Pancreas (tissue), 10 donors: Measurements from ENCODE around the gene CCDC88C. TPM values are rescaled to one million over a fixed set of nuclear protein-coding genes. Genes with fewer than 3 reads are reported as not detected.

Experiments
- ATAC-seq, 4 donors: fragments of 200-7000 bp; cut with Tn5 transposase; one replicate each; pipeline versions ENCODE4 v1.8.0 to v1.9.1; 2020; ENCODE audit warnings: mild to moderate bottlenecking in 4 of 4, moderate library complexity in 4 of 4
- DNase-seq, 6 donors: peaks; one replicate each; pipeline ENCODE4 v3.0.0-alpha.2; 2020
- FAIRE-seq: peaks from 2 replicates; lab custom pipeline; 2012; peaks lifted over from hg19 to GRCh38; lab: Jason Lieb, UNC
- H3K27ac ChIP-seq, 4 donors: fragments of 200-600 bp; sonication (generic); 1 replicate in 3 of 4; 2 replicates in 1 of 4; pipeline versions ENCODE4 v1.5.0 to v1.8.0; 2020
- H3K27me3 ChIP-seq, 4 donors: fragments of 200-600 bp; one replicate each; pipeline ENCODE4 v1.8.0; 2021
- H3K36me3 ChIP-seq, 3 donors: fragments of 200-600 bp; sonication (generic) in 1 of 3; one replicate each; pipeline versions ENCODE4 v1.5.0 to v1.8.0; 2020 to 2021
- H3K4me1 ChIP-seq, 3 donors: fragments of 200-600 bp; one replicate each; pipeline ENCODE4 v1.8.0; 2021
- H3K4me3 ChIP-seq, 4 donors: fragments of 200-600 bp; sonication (generic) in 2 of 4; one replicate each; pipeline versions ENCODE4 v1.5.0 to v1.8.0; 2020 to 2021
- H3K9me3 ChIP-seq, 4 donors: fragments of 200-600 bp; one replicate each; pipeline ENCODE4 v1.8.0; 2021
- CTCF ChIP-seq, 4 donors: fragments of 200-600 bp; sonication (generic) in 3 of 4; IDR thresholded peaks; one replicate each; pipeline versions ENCODE4 v1.5.0 to v1.8.0; 2021; ENCODE audit warnings: antibody characterized with exemption in 4 of 4
- WGBS, 2 donors: extraction: QIAGEN DNeasy Blood & Tissue Kit; methylation state at CpG; one replicate each; pipeline ENCODE4 v1.1.7; 2013; 5-methylcytosine and 5-hydroxymethylcytosine counted together
- intact Hi-C, 3 donors: fragments of 100-400 bp; cut with DNase I; formaldehyde crosslinking; loops; one replicate each; pipeline versions ENCODE4 v1.11.1 to v1.14.2; 2022
- polyA plus RNA-seq, 2 donors: library from polyadenylated mRNA; stranded (reverse); fragments of 200-250 nt; gene quantifications; one replicate each; pipeline ENCODE4 v1.2.3, GENCODE V29; 2013
- total RNA-seq, 6 donors: library from RNA; stranded (reverse); fragmentation: NEBNext Ultra II Directional in 4 of 6; extraction: Animal tissue kit (Norgen Biotek cat#: 25700) in 4 of 6; gene quantifications; one replicate each; pipeline versions ENCODE4 v1.2.1 to v1.2.4, GENCODE V29; 2021 to 2023
- donor health status: healthy with polysubstance abuse.
- donor health status: DM: no; HTN: no; CAD: no; lungs with moderate emphysema.
- donor health status: DM: no; HTN: no; CAD: no.
- donor health status: control.
- donor health status: control.
- donor health status: Bipolar disorder and iron deficiency.
- donor health status: DM: yes; HTN: yes; CAD: no.
- donor health status: DM: no; HTN: no; CAD: no.
- donor health status: DM: no; HTN: no; CAD: no.
- donor health status: DM: yes; HTN: yes; CAD: no.

The CCDC88C gene
- total and polyA plus RNA-seq, 8 donors: 10.3 to 20.2 (median 14.6) TPM

GRCh38 chr14:91331721-91332120 is 85.9 kb downstream of the CCDC88C start:
- ATAC-seq (no peak), DNase-seq (no peak)
- 73 to 82% methylated on average over 3 of the region's 3 CpGs for WGBS, 2 donors

DNA sequence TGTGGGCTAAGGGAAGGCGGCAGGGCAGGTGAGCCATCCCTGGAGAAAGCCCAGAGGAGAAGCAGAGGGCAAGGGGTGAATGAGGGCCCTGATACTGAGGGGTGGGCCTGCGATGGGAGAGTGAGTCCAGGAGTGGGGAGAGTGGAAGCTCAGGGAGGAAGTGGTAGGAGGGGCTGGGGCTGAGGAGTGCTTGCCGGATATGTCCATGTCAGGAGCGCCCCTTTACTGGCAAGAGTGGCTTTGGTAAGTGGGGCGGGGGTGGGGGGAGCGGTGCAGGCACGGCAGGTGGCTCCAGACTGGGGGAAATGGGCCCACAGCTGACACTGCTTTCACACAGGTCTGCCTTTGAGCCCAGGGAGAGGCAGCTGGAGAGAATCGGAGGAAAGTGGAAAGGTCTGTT is 86.8 kb downstream of the CCDC88C start:
- TF ChIP-seq CTCF (IDR thresholded peaks at IDR 0.05): no peak
- Histone ChIP-seq H3K4me3 (no peak overlapping the region), H3K9me3 (no peaks in the 10 kb centered on the region), H3K27me3 (no peaks in the 10 kb centered on the region), H3K4me1 (peaks cover 0 to 9% (median 0%) of the 10 kb centered on the region in 3 donors), H3K27ac (no peak overlapping the region), H3K36me3 (peaks cover 0 to 3% (median 0%) of the 10 kb centered on the region in 3 donors)
- no peak for FAIRE-seq
- 89 to 91% methylated on average over 8 of the region's 8 CpGs for WGBS, 2 donors
- intact Hi-C loops: no loop called here
- no peak for DNase-seq
- ATAC-seq: no peak

More at GRCh38 chr14:91331721-91332120, 85.9 kb downstream of the CCDC88C start:
- H3K4me3 ChIP-seq: no peak overlapping the region
- peaks cover 0 to 9% (median 0%) of the 10 kb centered on the region in 3 donors for H3K4me1 ChIP-seq
- H3K27me3 ChIP-seq: no peaks in the 10 kb centered on the region
- peaks cover 0 to 7% (median 0%) of the 10 kb centered on the region in 3 donors for H3K36me3 ChIP-seq
- H3K27ac ChIP-seq: no peak overlapping the region
- TF ChIP-seq CTCF (IDR thresholded peaks at IDR 0.05): no peak
- no peak for FAIRE-seq
- intact Hi-C loops: no loop called here
- no peaks in the 10 kb centered on the region for H3K9me3 ChIP-seq

DNA sequence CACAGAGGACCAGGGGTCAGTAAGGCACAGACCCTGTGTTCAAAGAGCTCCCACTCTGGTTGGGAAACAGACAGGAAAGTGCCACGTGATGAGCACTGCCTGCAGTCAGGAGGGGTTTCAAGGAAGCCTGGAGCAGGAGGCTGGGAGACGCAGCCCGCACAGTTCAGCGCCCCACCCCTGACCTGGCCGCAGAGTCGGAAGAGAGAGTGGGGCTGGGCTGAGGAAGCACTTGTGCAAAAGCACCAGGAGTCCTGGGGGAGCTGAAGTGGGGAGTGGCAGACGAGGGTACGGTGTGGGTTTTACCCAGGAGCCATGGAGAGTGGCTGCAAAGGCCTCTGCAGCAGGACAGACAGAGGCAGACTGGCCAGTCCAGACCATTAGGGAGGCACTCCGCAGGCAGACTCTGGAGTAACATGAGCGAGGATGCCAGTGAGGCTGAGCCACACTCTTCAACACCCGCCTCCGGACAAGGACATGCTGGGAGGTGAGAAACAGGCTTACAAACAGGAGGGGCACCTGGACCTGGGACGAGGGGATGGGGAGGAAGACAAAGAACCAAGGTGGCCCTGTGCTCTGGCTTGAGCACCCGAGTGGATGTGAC is 87.4 kb downstream of the CCDC88C start:
- Histone ChIP-seq H3K27ac (no peak overlapping the region), H3K36me3 (no peaks in the 10 kb centered on the region), H3K9me3 (no peaks in the 10 kb centered on the region), H3K4me1 (peaks cover 0 to 9% (median 0%) of the 10 kb centered on the region in 3 donors), H3K4me3 (no peak overlapping the region), H3K27me3 (no peaks in the 10 kb centered on the region)
- DNase-seq (no peak), ATAC-seq (no peak), FAIRE-seq (no peak)
- no peak for TF ChIP-seq CTCF (IDR thresholded peaks at IDR 0.05)
- intact Hi-C loops: no loop called here
- 88 to 91% methylated on average over 14 of the region's 14 CpGs for WGBS, 2 donors

- no peaks in the 10 kb centered on the region for H3K9me3 ChIP-seq
- no peak overlapping the region for H3K4me3 ChIP-seq
- peaks cover 0 to 5% (median 0%) of the 10 kb centered on the region in 3 donors for H3K36me3 ChIP-seq
- intact Hi-C loops: loop anchor here in 1 of 3 donors (10.0 kb wide), 1 partner anchor 95 kb away; no protein-coding TSS in a partner anchor
- TF ChIP-seq CTCF (IDR thresholded peaks at IDR 0.05): no peak
- no peaks in the 10 kb centered on the region for H3K27me3 ChIP-seq
- H3K4me1 ChIP-seq: peaks cover 0 to 9% (median 0%) of the 10 kb centered on the region in 3 donors
- ATAC-seq (no peak), DNase-seq (no peak), FAIRE-seq (no peak)
- H3K27ac ChIP-seq: no peak overlapping the region
- WGBS, 2 donors: 50 to 57% methylated on average over 3 of the region's 3 CpGs
Measured at GRCh38 chr14:91329486-91330014, 88.1 kb downstream of the CCDC88C start.
